GM12878 (cell line): ENCODE data around the gene CDYL2. TPM values are rescaled to one million over a fixed set of nuclear protein-coding genes. Genes with fewer than 3 reads are reported as not detected.

Source experiments
- ATAC-seq: fragments of 200-7000 bp; cut with Tn5 transposase; 3 replicates; pipeline ENCODE4 v1.9.1; 2020; ENCODE audit warnings: mild to moderate bottlenecking, moderate library complexity
- BruUV-seq: library from RNA; stranded (reverse); fragments of 400-500 nt; replicated peaks from 2 replicates; lab custom pipeline; 2021; lab: Mats Ljungman, UMichigan
- CTCF ChIA-PET: fragments of 300-600 bp; sonication (Branson Sonifier 250); formaldehyde crosslinking; extraction: SDS; loops from one replicate; lab custom pipeline; 2021; ENCODE audit warnings: inconsistent platforms; lab: Yijun Ruan, JAX
- POLR2A ChIA-PET: fragments of 350-600 bp; formaldehyde crosslinking; extraction: SDS; loops from one replicate; lab custom pipeline; 2021; ENCODE audit warnings: inconsistent platforms; lab: Charles Lee
- RAD21 ChIA-PET: fragments of 300-600 bp; sonication (Branson Sonifier 250); formaldehyde crosslinking; loops from one replicate; lab custom pipeline; 2023; ENCODE audit warnings: antibody characterized with exemption; ENCODE audit not compliant: unreplicated experiment; lab: Charles Lee
- SMC1A ChIA-PET: fragments of 300-600 bp; sonication (Branson Sonifier 250); formaldehyde crosslinking; loops from one replicate; lab custom pipeline; 2023; ENCODE audit not compliant: unreplicated experiment, uncharacterized antibody; lab: Charles Lee
- DNase-seq: peaks from one replicate; pipeline ENCODE4 v3.0.0-alpha.2; 2011; ENCODE audit warnings: low read depth, low spot score
- FAIRE-seq: peaks from 3 replicates; lab custom pipeline; 2011; peaks lifted over from hg19 to GRCh38; lab: Jason Lieb, UNC
- H2AFZ ChIP-seq: 2 replicates; pipeline ENCODE4 v1.6.0; 2011; ENCODE audit warnings: low read depth, low read length, control low read depth; ENCODE audit not compliant: control insufficient read depth
- H3K27ac ChIP-seq: 2 replicates; pipeline ENCODE4 v1.5.1; 2011; ENCODE audit warnings: control low read depth; ENCODE audit not compliant: control insufficient read depth, insufficient read depth
- H3K27me3 ChIP-seq, 2 experiments: replicated peaks in 1 of 2; 2 replicates each; pipeline versions ENCODE4 v1.6.0 to v1.6.1; 2011; ENCODE audit warnings: low read length in 1 of 2; ENCODE audit not compliant: control insufficient read depth in 2 of 2, insufficient read depth in 2 of 2
- H3K36me3 ChIP-seq, 2 experiments: 2 replicates each; pipeline ENCODE4 v1.5.1; 2011; ENCODE audit warnings: low read length in 1 of 2; ENCODE audit not compliant: control insufficient read depth in 2 of 2, insufficient read depth in 2 of 2
- H3K4me1 ChIP-seq: 2 replicates; pipeline ENCODE4 v1.6.1; 2011; ENCODE audit warnings: mild to moderate bottlenecking, low read length, moderate library complexity, mixed read lengths; ENCODE audit not compliant: control insufficient read depth, insufficient read depth
- H3K4me2 ChIP-seq: 2 replicates; pipeline ENCODE4 v1.6.0; 2011; ENCODE audit warnings: control low read depth; ENCODE audit not compliant: control insufficient read depth, insufficient read depth
- H3K4me3 ChIP-seq: fragments of 200-600 bp; sonication (generic); 2 replicates; pipeline ENCODE4 v1.5.1; 2016
- H3K79me2 ChIP-seq: 2 replicates; pipeline ENCODE4 v1.6.0; 2011; ENCODE audit warnings: low read length; ENCODE audit not compliant: control insufficient read depth, insufficient read depth
- H3K9ac ChIP-seq: 2 replicates; pipeline ENCODE4 v1.8.0; 2011; ENCODE audit warnings: low read length, control low read depth, mixed read lengths; ENCODE audit not compliant: control insufficient read depth, insufficient read depth
- H3K9me3 ChIP-seq: replicated peaks from 3 replicates; pipeline ENCODE4 v1.5.1; 2011; ENCODE audit warnings: mild to moderate bottlenecking, low read length; ENCODE audit not compliant: control insufficient read depth, insufficient read depth
- H4K20me1 ChIP-seq: 2 replicates; pipeline ENCODE4 v1.6.0; 2011; ENCODE audit not compliant: control insufficient read depth, insufficient read depth
- WGBS: methylation state at CpG from one replicate; pipeline ENCODE4 v1.1.6; 2016; ENCODE audit warnings: low lambda C conversion rate; ENCODE audit not compliant: insufficient replicate concordance, insufficient coverage; ENCODE audit errors: missing lambda C conversion rate; 5-methylcytosine and 5-hydroxymethylcytosine counted together
- in situ Hi-C: fragments of 300-500 bp; cut with MboI; formaldehyde crosslinking; loops from 9 replicates; pipeline ENCODE4 v1.14.3; 2018; ENCODE audit warnings: mixed read lengths
- intact Hi-C: fragments of 100-400 bp; cut with micrococcal nuclease; formaldehyde crosslinking; loops from one replicate; pipeline ENCODE4 v1.14.2; 2022; ENCODE audit not compliant: unreplicated experiment
- polyA plus RNA-seq, 11 experiments: library from polyadenylated mRNA; depleted of rRNA in 4 of 11; unstranded in 6 of 11; stranded (reverse) in 5 of 11; fragments of >200 nt; fragmentation: Nextera tagmentation in 4 of 11; fragmentation: Illumina TruSeq in 1 of 11; extraction: Ambion mirVana in 4 of 11; extraction: Trizol in 1 of 11; gene quantifications; 1 replicate in 1 of 11; 2 replicates in 10 of 11; pipeline versions ENCODE4 v1.2.1 to v1.2.3, GENCODE V29; 2011 to 2016; ENCODE audit warnings: inconsistent platforms in 2 of 11, missing spikeins in 2 of 11, low read depth in 1 of 11
- total RNA-seq, 4 experiments: library from RNA; depleted of rRNA in 3 of 4; stranded (reverse); fragments of >200 nt in 3 of 4; fragmentation: Illumina TruSeq in 1 of 4; extraction: Trizol in 1 of 4; gene quantifications; 2 replicates each; pipeline versions ENCODE4 v1.2.1 to v1.2.3, GENCODE V29; 2013 to 2021
- TF ChIP-seq, protein P1 (sequence below): fragments of 450-650 bp; IDR thresholded peaks from 2 replicates; pipeline ENCODE4 v1.6.1; 2017; ENCODE audit warnings: low read depth, mild to moderate bottlenecking, moderate library complexity
- TF ChIP-seq, protein P2 (sequence below): fragments of 450-650 bp; IDR thresholded peaks from 2 replicates; pipeline ENCODE4 v1.6.1; 2018; ENCODE audit warnings: borderline replicate concordance, mild to moderate bottlenecking; ENCODE audit not compliant: partially characterized antibody
- TF ChIP-seq, protein P3 (sequence below): fragments of 150-350 bp; IDR thresholded peaks from 2 replicates; pipeline ENCODE4 v1.6.1; 2016; ENCODE audit warnings: low read depth, low read length

The CDYL2 gene
- total and polyA plus RNA-seq, 10 of the 15 experiments (the other 5 are each of a cell fraction or from before 2014, with no cell fraction given) = 0.27 to 22.9 (median 3.9) TPM

DNA sequence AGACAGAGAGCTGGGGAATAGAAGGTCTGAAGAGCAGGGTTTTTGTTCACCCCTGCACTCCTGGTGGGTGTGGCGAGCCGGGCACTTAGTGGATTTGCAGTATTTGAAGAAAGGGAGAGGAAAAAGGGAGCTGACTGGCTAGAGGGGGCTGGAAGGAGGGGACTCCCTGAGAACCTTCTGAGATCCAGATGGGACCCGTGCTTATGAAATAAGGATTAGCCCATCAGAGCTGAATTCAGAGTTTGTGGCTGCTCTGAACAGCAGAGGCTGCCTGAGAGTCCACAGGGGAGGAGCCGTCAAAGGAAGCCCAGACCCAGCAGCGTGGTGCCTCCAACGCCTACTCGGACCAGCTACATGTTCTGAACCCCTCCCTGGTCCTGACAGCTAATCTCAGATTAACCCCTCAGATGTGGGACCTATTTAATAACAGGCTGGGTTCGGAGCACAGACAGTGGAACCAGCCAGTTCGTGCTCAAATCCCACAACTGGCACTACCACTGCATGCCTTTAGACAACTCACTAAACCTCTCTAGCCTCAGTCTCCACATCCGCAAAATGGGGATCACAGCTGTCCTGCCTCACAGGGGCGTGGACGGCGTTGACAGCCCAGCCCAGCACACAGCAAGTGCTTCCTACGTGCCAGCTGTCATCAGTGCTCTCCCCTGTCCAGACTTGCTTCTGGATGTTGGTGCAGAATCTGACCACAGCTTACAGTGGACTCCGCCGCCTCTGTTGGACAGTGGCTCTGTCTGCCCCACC, 193.0 kb downstream of the CDYL2 start:
- Histone ChIP-seq H3K4me3 (no peak overlapping the region), H3K4me1 (no peaks in the 10 kb centered on the region), H3K27ac (no peak overlapping the region), H3K79me2 (no peaks in the 10 kb centered on the region), H3K27me3 (no peaks in the 10 kb centered on the region), H4K20me1 (no peaks in the 10 kb centered on the region), H3K9me3 (peaks cover 2% of the 10 kb centered on the region; the same call in 1 of the 3 replicates), H3K4me2 (no peak overlapping the region), H3K9ac (no peak overlapping the region), H2AFZ (no peak overlapping the region), H3K36me3 (no peaks in the 10 kb centered on the region)
- POLR2A ChIA-PET = no interaction called here
- in situ Hi-C loops (no loop called here), intact Hi-C loops (no loop called here)
- CTCF ChIA-PET = no interaction called here
- ATAC-seq = no peak
- 72% methylated on average over 16 of the region's 16 CpGs for WGBS
- no peak for FAIRE-seq
- RAD21 ChIA-PET = interaction anchor here (1.1 kb wide), 1 partner anchor 213 kb away, joined by 3 read pairs; no protein-coding TSS in a partner anchor
- DNase-seq = no peak
- TF ChIP-seq, protein P1, sequence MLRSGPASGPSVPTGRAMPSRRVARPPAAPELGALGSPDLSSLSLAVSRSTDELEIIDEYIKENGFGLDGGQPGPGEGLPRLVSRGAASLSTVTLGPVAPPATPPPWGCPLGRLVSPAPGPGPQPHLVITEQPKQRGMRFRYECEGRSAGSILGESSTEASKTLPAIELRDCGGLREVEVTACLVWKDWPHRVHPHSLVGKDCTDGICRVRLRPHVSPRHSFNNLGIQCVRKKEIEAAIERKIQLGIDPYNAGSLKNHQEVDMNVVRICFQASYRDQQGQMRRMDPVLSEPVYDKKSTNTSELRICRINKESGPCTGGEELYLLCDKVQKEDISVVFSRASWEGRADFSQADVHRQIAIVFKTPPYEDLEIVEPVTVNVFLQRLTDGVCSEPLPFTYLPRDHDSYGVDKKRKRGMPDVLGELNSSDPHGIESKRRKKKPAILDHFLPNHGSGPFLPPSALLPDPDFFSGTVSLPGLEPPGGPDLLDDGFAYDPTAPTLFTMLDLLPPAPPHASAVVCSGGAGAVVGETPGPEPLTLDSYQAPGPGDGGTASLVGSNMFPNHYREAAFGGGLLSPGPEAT = no peak
- TF ChIP-seq, protein P2, sequence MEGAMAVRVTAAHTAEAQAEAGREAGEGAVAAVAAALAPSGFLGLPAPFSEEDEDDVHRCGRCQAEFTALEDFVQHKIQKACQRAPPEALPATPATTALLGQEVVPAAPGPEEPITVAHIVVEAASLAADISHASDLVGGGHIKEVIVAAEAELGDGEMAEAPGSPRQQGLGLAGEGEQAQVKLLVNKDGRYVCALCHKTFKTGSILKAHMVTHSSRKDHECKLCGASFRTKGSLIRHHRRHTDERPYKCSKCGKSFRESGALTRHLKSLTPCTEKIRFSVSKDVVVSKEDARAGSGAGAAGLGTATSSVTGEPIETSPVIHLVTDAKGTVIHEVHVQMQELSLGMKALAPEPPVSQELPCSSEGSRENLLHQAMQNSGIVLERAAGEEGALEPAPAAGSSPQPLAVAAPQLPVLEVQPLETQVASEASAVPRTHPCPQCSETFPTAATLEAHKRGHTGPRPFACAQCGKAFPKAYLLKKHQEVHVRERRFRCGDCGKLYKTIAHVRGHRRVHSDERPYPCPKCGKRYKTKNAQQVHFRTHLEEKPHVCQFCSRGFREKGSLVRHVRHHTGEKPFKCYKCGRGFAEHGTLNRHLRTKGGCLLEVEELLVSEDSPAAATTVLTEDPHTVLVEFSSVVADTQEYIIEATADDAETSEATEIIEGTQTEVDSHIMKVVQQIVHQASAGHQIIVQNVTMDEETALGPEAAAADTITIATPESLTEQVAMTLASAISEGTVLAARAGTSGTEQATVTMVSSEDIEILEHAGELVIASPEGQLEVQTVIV = no peak
- TF ChIP-seq, protein P3, sequence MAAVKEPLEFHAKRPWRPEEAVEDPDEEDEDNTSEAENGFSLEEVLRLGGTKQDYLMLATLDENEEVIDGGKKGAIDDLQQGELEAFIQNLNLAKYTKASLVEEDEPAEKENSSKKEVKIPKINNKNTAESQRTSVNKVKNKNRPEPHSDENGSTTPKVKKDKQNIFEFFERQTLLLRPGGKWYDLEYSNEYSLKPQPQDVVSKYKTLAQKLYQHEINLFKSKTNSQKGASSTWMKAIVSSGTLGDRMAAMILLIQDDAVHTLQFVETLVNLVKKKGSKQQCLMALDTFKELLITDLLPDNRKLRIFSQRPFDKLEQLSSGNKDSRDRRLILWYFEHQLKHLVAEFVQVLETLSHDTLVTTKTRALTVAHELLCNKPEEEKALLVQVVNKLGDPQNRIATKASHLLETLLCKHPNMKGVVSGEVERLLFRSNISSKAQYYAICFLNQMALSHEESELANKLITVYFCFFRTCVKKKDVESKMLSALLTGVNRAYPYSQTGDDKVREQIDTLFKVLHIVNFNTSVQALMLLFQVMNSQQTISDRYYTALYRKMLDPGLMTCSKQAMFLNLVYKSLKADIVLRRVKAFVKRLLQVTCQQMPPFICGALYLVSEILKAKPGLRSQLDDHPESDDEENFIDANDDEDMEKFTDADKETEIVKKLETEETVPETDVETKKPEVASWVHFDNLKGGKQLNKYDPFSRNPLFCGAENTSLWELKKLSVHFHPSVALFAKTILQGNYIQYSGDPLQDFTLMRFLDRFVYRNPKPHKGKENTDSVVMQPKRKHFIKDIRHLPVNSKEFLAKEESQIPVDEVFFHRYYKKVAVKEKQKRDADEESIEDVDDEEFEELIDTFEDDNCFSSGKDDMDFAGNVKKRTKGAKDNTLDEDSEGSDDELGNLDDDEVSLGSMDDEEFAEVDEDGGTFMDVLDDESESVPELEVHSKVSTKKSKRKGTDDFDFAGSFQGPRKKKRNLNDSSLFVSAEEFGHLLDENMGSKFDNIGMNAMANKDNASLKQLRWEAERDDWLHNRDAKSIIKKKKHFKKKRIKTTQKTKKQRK = no peak
- SMC1A ChIA-PET = interaction anchor here (1.1 to 2.1 kb wide), 2 partner anchors 14 to 213 kb away, joined by 3 to 6 read pairs; no protein-coding TSS in a partner anchor
- BruUV-seq = no TSS peak
